GM12865 (cell line): Measurements from ENCODE around the gene SUPT4H1.

Experiments
- DNase-seq: peaks from one replicate; pipeline ENCODE4 v3.0.0; 2010; ENCODE audit warnings: low read depth
- H3K4me3 ChIP-seq: 2 replicates; pipeline ENCODE4 v1.5.1; 2011; ENCODE audit warnings: mild to moderate bottlenecking, low read depth, low read length, control low read depth
- TF ChIP-seq, protein P1 (sequence below): IDR thresholded peaks from 2 replicates; pipeline ENCODE4 v1.5.1; 2011; ENCODE audit warnings: low read length, control low read depth, low read depth, inconsistent platforms; ENCODE audit not compliant: insufficient read depth; ENCODE audit errors: missing control alignments

The SUPT4H1 gene

DNA sequence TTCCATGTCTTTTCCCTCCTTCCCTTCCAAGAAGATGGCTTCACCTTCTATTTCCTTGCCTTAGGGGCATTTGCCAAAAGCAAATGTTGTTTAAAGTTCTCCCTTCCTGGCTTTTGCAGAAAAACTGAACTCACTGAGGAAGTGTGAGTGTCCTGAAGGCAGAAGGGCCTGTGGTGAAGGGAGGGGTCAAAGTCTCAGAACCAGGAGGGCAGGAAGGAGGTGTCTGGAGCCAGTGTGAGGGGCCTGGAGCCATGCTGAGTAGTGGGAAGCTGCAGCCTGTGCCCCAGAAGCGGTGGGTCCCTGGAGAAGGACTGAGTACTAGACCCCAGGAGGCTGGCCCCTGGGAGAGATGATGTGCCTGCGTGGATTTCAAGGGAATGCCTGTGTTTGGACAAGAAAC is 23.8 kb upstream of the SUPT4H1 start:
- TF ChIP-seq, protein P1, sequence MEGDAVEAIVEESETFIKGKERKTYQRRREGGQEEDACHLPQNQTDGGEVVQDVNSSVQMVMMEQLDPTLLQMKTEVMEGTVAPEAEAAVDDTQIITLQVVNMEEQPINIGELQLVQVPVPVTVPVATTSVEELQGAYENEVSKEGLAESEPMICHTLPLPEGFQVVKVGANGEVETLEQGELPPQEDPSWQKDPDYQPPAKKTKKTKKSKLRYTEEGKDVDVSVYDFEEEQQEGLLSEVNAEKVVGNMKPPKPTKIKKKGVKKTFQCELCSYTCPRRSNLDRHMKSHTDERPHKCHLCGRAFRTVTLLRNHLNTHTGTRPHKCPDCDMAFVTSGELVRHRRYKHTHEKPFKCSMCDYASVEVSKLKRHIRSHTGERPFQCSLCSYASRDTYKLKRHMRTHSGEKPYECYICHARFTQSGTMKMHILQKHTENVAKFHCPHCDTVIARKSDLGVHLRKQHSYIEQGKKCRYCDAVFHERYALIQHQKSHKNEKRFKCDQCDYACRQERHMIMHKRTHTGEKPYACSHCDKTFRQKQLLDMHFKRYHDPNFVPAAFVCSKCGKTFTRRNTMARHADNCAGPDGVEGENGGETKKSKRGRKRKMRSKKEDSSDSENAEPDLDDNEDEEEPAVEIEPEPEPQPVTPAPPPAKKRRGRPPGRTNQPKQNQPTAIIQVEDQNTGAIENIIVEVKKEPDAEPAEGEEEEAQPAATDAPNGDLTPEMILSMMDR = no peak
- no peak overlapping the region for H3K4me3 ChIP-seq
- no peak for DNase-seq

DNA sequence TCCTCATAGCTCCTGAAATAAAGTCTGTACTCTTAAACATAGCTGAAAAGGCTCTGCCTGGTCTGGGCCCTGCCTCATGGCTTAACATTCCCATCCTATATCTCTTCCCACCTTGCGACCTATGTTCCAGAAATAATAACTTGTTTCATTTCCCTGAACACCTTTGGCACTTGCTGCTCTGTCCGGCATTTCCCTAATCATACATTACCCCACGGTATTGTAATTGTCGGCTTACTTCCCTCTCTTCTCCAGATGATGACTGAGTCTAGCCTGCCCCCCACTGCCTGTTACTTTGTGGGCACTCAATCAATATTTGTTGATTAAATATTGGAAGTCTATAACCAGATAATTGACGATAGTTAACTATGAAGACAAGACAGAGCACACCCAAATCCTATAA is 23.3 kb upstream of the SUPT4H1 start:
- H3K4me3 ChIP-seq = no peak overlapping the region
- TF ChIP-seq, protein P1 = no peak
- no peak for DNase-seq

DNA sequence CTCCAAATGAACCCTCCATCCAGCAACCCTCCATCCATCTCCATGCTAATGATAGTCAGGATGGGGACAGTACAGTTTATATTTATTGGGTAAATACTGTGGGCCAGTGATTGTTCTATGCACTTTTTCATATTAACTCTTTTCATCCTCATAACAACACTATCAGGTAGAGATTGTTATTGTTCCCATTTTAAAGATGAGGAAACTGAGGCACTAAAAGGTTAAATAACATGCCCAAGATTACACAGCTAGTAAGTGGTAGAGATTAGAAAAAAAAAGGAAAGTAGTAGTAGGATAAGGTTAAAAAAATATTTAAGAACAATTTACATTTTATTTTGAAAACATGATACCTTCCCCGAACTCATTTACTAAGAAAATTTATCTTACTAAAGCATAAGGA is 21.9 kb upstream of the SUPT4H1 start:
- H3K4me3 ChIP-seq = no peak overlapping the region
- DNase-seq = no peak
- TF ChIP-seq, protein P1 = no peak

DNA sequence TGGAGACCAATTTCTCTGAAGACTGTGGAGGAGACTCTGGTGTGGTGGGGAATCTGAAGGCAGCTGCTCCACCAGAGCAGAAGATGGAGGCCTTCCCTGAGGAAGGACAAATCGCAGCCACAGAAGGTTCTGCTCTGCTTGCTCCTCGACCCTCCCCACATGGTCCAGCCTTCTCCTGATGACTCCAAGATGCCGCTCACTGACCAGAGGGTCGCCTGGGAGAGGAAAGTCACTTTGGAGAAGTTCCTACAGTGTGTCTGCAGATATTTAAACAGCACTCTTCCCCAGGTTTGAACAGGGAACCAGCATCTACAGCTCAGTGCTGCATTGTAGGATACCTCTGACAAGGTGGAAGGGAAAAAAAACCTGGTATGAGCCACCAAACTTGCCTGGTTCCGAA is 21.0 kb upstream of the SUPT4H1 start:
- no peak for DNase-seq
- TF ChIP-seq, protein P1 = no peak
- no peak overlapping the region for H3K4me3 ChIP-seq

DNA sequence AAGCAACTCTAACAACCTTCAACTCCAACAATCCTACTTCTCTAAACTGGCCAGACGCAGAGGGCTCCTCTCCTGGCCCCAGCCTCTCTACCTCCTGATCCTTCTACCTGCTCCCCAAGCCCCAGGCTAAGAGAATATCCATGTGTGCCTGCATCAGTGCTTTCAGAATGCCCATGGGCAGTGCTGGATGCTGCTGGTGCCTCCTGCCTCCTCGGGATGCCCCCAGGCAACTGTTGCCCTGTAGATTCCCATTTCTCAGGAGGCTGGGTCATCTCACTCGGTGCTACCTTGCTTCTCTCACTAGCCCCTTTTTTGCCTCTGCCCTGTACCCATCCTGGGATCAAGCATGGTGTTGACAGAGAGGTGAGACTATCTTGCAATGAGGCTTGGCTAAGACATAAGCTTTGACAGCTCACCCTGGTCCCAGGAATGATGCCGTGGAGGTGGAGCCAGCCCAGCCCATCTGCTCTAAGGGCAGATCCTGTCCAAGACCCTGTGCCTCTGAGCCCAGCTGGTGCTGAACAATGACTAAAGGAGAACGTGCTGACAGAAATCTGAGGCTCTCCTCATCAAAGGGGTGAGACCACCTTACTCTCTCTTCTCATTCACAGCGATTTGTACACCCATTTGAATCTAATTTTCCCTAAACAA is 19.4 kb upstream of the SUPT4H1 start:
- H3K4me3 ChIP-seq = no peak overlapping the region
- no peak for DNase-seq
- TF ChIP-seq, protein P1 = no peak

DNA sequence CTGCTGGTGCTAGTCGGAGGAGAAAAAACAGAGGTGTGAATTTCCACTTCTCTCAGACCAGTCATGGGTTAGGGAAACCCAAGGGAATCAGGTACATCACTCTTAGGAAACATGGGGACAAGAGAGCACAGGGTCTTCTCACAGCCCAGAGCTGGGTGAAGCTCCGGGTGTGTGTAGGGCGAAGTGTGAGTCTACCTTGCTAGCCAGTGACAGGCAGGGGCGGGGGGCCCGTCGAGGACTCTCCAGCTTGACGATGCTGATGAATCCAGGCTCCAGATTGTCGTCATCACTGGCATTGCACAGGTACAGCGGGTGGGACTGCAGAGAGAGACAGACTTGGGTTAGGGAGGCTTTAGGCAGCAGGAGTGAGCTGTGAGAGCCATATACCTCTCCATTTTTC is 18.7 kb upstream of the SUPT4H1 start:
- TF ChIP-seq, protein P1 = no peak
- no peak for DNase-seq
- no peak overlapping the region for H3K4me3 ChIP-seq

DNA sequence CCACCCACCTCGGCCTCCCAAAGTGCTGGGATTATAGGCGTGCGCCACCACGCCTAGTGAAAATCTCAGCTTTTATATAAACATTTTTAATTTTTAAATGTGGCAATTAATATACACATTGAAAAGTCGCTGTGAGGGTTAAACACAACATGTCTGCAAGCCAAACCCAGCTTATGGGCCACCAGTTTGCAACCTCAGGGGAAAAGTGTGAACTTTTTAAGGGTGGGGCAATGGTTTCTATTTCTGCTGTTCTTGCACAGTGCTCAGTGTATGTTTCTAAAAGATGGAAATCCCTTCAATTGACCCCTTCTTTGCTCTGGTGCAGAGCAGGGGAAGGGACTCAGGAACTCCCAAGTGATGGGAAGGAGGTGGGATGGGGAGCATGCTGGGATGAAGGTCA is 18.3 kb upstream of the SUPT4H1 start:
- no peak for DNase-seq
- H3K4me3 ChIP-seq = no peak overlapping the region
- TF ChIP-seq, protein P1 = no peak
